ENCODE measurements around the gene NDUFS1. TPM values are rescaled to one million over a fixed set of nuclear protein-coding genes. Genes with fewer than 3 reads are reported as not detected.

The NDUFS1 gene
- total and polyA plus RNA-seq, 9 of the 15 experiments (the other 6 are each of a cell fraction or from before 2014, with no cell fraction given), result 75.0 to 130 (median 91.5) TPM

- in situ Hi-C loops (cut with MboI) (no loop called here), intact Hi-C loops (cut with micrococcal nuclease) (no loop called here)
- no peaks in the 10 kb centered on the region; a peak in 1 of 5 replicates for H3K4me1 ChIP-seq (replicated peaks in 1 of 2; ENCODE audit: control insufficient read depth in 2 of 2, insufficient read depth in 2 of 2, low read length in 2 of 2)
- H4K20me1 ChIP-seq (replicated peaks; ENCODE audit: control insufficient read depth, insufficient read depth, low read length), result no peaks in the 10 kb centered on the region
- no peaks in the 10 kb centered on the region for H3K36me3 ChIP-seq (ENCODE audit: control insufficient read depth, insufficient read depth, low read length)
- ChIA-PET POLR2A (interaction anchor here (0.6 kb wide), 1 partner anchor 198 kb away, joined by 3 read pairs; no protein-coding TSS in a partner anchor), CTCF (ENCODE audit: low intra/inter-chr PET ratio) (no interaction called here)
- H3K9ac ChIP-seq (ENCODE audit: insufficient read depth in 1 of 2, low read depth in 2 of 2, low read length in 2 of 2), result no peak overlapping the region
- FAIRE-seq (no peak), ATAC-seq (no peak), DNase-seq (ENCODE audit: extremely low read depth in 1 of 4, low spot score in 3 of 4) (no peak)
- H3K4me3 ChIP-seq, result no peak overlapping the region
- BruUV-seq (replicated peaks), result no TSS peak
- 0% methylated on average over 1 of the region's 3 CpGs for WGBS (ENCODE audit: insufficient coverage, low coverage, missing lambda C conversion rate)
- H3K9me3 ChIP-seq (replicated peaks; ENCODE audit: control insufficient read depth, insufficient read depth, low read depth, low read length), result no peaks in the 10 kb centered on the region
- H3K4me2 ChIP-seq (ENCODE audit: insufficient read depth, low read length), result no peak overlapping the region
- no peak overlapping the region for H3K27ac ChIP-seq (ENCODE audit: extremely low read depth, low read depth, low read length)
- H3K79me2 ChIP-seq (ENCODE audit: control insufficient read depth, insufficient read depth, low read length), result no peaks in the 10 kb centered on the region
- peaks cover 0 to 16% of the 10 kb centered on the region in 2 experiments; a peak in 3 of 5 replicates for H3K27me3 ChIP-seq (ENCODE audit: control insufficient read depth in 2 of 2, insufficient read depth in 2 of 2, low read length in 2 of 2)
- H3K9me1 ChIP-seq (ENCODE audit: control insufficient read depth, insufficient read depth, low read length), result no peaks in the 10 kb centered on the region
- TF ChIP-seq FOXK1 (CRISPR knock-in tag; IDR thresholded peaks at IDR 0.05; ENCODE audit: borderline replicate concordance) (no peak), ZBTB43 (CRISPR knock-in tag; IDR thresholded peaks at IDR 0.05) (no peak), ZNF274 (IDR thresholded peaks at IDR 0.05; ENCODE audit: borderline replicate concordance, low read depth, low read length) (no peak), GTF2A2 (tag; IDR thresholded peaks at IDR 0.05) (no peak), ATF2 (CRISPR knock-in tag; IDR thresholded peaks at IDR 0.05) (no peak), THAP7 (CRISPR knock-in tag; IDR thresholded peaks at IDR 0.05) (no peak), SIN3B (IDR thresholded peaks at IDR 0.05; ENCODE audit: low read depth) (no peak), BRF1 (IDR thresholded peaks at IDR 0.05; ENCODE audit: borderline replicate concordance, extremely low read depth, insufficient read length) (no peak), LARP7 (IDR thresholded peaks at IDR 0.05) (no peak), BHLHE40 (IDR thresholded peaks at IDR 0.05; ENCODE audit: low read length) (no peak), ZNF696 (CRISPR knock-in tag; conservative IDR thresholded peaks at IDR 0.05) (no peak), MAZ (CRISPR knock-in tag; conservative IDR thresholded peaks at IDR 0.05 in 1 of 2, IDR thresholded peaks at IDR 0.05 in 1 of 2) (no peak), NFYB (IDR thresholded peaks at IDR 0.05; ENCODE audit: extremely low read depth, insufficient read length) (no peak), ESRRA (IDR thresholded peaks at IDR 0.05; ENCODE audit: borderline replicate concordance, low read depth) (no peak), MAFG (tag; conservative IDR thresholded peaks at IDR 0.05) (no peak), L3MBTL2 (IDR thresholded peaks at IDR 0.05) (no peak)
- H2AFZ ChIP-seq (ENCODE audit: low read depth, low read length), result no peak overlapping the region
These were observed 45.5 kb upstream of the NDUFS1 start for GRCh38 chr2:206204710-206205109.

Data from K562 (cell line).